Measurements from ENCODE around the gene LIMCH1.

GRCh38 chr4:41632481-41633073 is 94.6 kb downstream of the LIMCH1 start:
- TF ChIP-seq EZH2 (IDR thresholded peaks at IDR 0.05) (no peak), RAD21 (IDR thresholded peaks at IDR 0.05; ENCODE audit: low read depth) (no peak), SIN3A (IDR thresholded peaks at IDR 0.05; ENCODE audit: low read depth) (no peak), TCF7L2 (IDR thresholded peaks at IDR 0.05; ENCODE audit: borderline replicate concordance, extremely low read depth, insufficient read depth, insufficient read length) (no peak), POLR2A (IDR thresholded peaks at IDR 0.05; ENCODE audit: borderline replicate concordance, extremely low read depth, insufficient read depth, insufficient read length) (no peak), SP1 (IDR thresholded peaks at IDR 0.05; ENCODE audit: low read depth) (no peak), CTCF (IDR thresholded peaks at IDR 0.05 in 2 of 3, conservative IDR thresholded peaks at IDR 0.05 in 1 of 3; ENCODE audit: borderline replicate concordance in 1 of 3, insufficient read depth in 1 of 3, low read depth in 2 of 3, low read length in 2 of 3) (no peak), EZH2phosphoT487 (IDR thresholded peaks at IDR 0.05; ENCODE audit: borderline replicate concordance) (no peak), SRF (IDR thresholded peaks at IDR 0.05; ENCODE audit: low read depth) (no peak), REST (IDR thresholded peaks at IDR 0.05; ENCODE audit: low read depth) (no peak), POLR2AphosphoS5 (IDR thresholded peaks at IDR 0.05; ENCODE audit: low read depth, low read length) (no peak), YY1 (IDR thresholded peaks at IDR 0.05; ENCODE audit: extremely low read depth, insufficient replicate concordance, low read depth, low read length) (no peak), CEBPB (IDR thresholded peaks at IDR 0.05; ENCODE audit: low read depth) (no peak), JUND (IDR thresholded peaks at IDR 0.05) (no peak)
